ENCODE data around the gene CARD8.
"Not testable (repeated sequence)": the region's sequence is repeated elsewhere in the genome, so short reads cannot be mapped to it uniquely, and the experiment has no call there.

CARD8 gene

GRCh38 chr19:48230555-48231129 is 25.1 kb downstream of the CARD8 start:
- no peak overlapping the region for H3K27ac ChIP-seq (ENCODE audit: low read depth, low read length)
- H3K4me3 ChIP-seq (ENCODE audit: insufficient read depth, low read length, poor library complexity, severe bottlenecking) = no peak overlapping the region
- H3K4me2 ChIP-seq (ENCODE audit: low read depth, low read length, poor library complexity, severe bottlenecking) = no peak overlapping the region
- TF ChIP-seq CTCF (IDR thresholded peaks at IDR 0.05; ENCODE audit: insufficient read depth, low read length, poor library complexity, severe bottlenecking) = no peak
- no peak for TF ChIP-seq EZH2phosphoT487 (conservative IDR thresholded peaks at IDR 0.05; ENCODE audit: low read length)
- H3F3A ChIP-seq (ENCODE audit: insufficient read depth) = no peaks in the 10 kb centered on the region
- H2AFZ ChIP-seq (ENCODE audit: low read depth, low read length, severe bottlenecking) = no peak overlapping the region
- no peaks in the 10 kb centered on the region for H3K27me3 ChIP-seq (ENCODE audit: low read length)
- H4K20me1 ChIP-seq (ENCODE audit: low read depth, low read length) = no peaks in the 10 kb centered on the region
- H3K9me3 ChIP-seq (ENCODE audit: insufficient read depth, low read length) = no peaks in the 10 kb centered on the region
- no peaks in the 10 kb centered on the region for H3K79me2 ChIP-seq (ENCODE audit: insufficient read depth, low read length)
- H3K36me3 ChIP-seq (ENCODE audit: low read length) = no peaks in the 10 kb centered on the region
- no peaks in the 10 kb centered on the region for H3K9me2 ChIP-seq (replicated peaks; ENCODE audit: insufficient read depth, low read length)
- H3K9ac ChIP-seq (ENCODE audit: low read length) = no peak overlapping the region

- H3K9me2 ChIP-seq (replicated peaks; ENCODE audit: insufficient read depth, low read length) = no peaks in the 10 kb centered on the region
- no peaks in the 10 kb centered on the region for H3K36me3 ChIP-seq (ENCODE audit: low read length)
- H3F3A ChIP-seq (ENCODE audit: insufficient read depth) = no peaks in the 10 kb centered on the region
- no peak overlapping the region for H3K9ac ChIP-seq (ENCODE audit: low read length)
- no peak for TF ChIP-seq CTCF (IDR thresholded peaks at IDR 0.05; ENCODE audit: insufficient read depth, low read length, poor library complexity, severe bottlenecking)
- TF ChIP-seq EZH2phosphoT487 (conservative IDR thresholded peaks at IDR 0.05; ENCODE audit: low read length) = no peak
- H3K79me2 ChIP-seq (ENCODE audit: insufficient read depth, low read length) = no peaks in the 10 kb centered on the region
- H3K9me3 ChIP-seq (ENCODE audit: insufficient read depth, low read length) = no peaks in the 10 kb centered on the region
- H3K4me3 ChIP-seq (ENCODE audit: insufficient read depth, low read length, poor library complexity, severe bottlenecking) = no peak overlapping the region
- no peak overlapping the region for H3K4me2 ChIP-seq (ENCODE audit: low read depth, low read length, poor library complexity, severe bottlenecking)
- H4K20me1 ChIP-seq (ENCODE audit: low read depth, low read length) = no peaks in the 10 kb centered on the region
- no peak overlapping the region for H3K27ac ChIP-seq (ENCODE audit: low read depth, low read length)
- no peak overlapping the region for H2AFZ ChIP-seq (ENCODE audit: low read depth, low read length, severe bottlenecking)
- H3K27me3 ChIP-seq (ENCODE audit: low read length) = no peaks in the 10 kb centered on the region
These were observed 34.1 kb downstream of the CARD8 start for GRCh38 chr19:48221628-48222027.

GRCh38 chr19:48220784-48221183 is 34.9 kb downstream of the CARD8 start:
- H3K27me3 ChIP-seq (ENCODE audit: low read length); H3K9me2 ChIP-seq (replicated peaks; ENCODE audit: insufficient read depth, low read length); H4K20me1 ChIP-seq (ENCODE audit: low read depth, low read length); H3K9ac ChIP-seq (ENCODE audit: low read length); H2AFZ ChIP-seq (ENCODE audit: low read depth, low read length, severe bottlenecking); H3F3A ChIP-seq (ENCODE audit: insufficient read depth); H3K79me2 ChIP-seq (ENCODE audit: insufficient read depth, low read length); H3K36me3 ChIP-seq (ENCODE audit: low read length); H3K9me3 ChIP-seq (ENCODE audit: insufficient read depth, low read length); H3K27ac ChIP-seq (ENCODE audit: low read depth, low read length); H3K4me3 ChIP-seq (ENCODE audit: insufficient read depth, low read length, poor library complexity, severe bottlenecking); H3K4me2 ChIP-seq (ENCODE audit: low read depth, low read length, poor library complexity, severe bottlenecking): not testable (repeated sequence)

- Histone ChIP-seq H3F3A (ENCODE audit: insufficient read depth) (no peaks in the 10 kb centered on the region), H3K27ac (ENCODE audit: low read depth, low read length) (no peak overlapping the region), H4K20me1 (ENCODE audit: low read depth, low read length) (no peaks in the 10 kb centered on the region), H3K9me2 (replicated peaks; ENCODE audit: insufficient read depth, low read length) (no peaks in the 10 kb centered on the region), H3K4me2 (ENCODE audit: low read depth, low read length, poor library complexity, severe bottlenecking) (no peak overlapping the region), H3K27me3 (ENCODE audit: low read length) (no peaks in the 10 kb centered on the region), H3K9ac (ENCODE audit: low read length) (no peak overlapping the region), H2AFZ (ENCODE audit: low read depth, low read length, severe bottlenecking) (no peak overlapping the region), H3K36me3 (ENCODE audit: low read length) (no peaks in the 10 kb centered on the region), H3K9me3 (ENCODE audit: insufficient read depth, low read length) (no peaks in the 10 kb centered on the region), H3K4me3 (ENCODE audit: insufficient read depth, low read length, poor library complexity, severe bottlenecking) (no peak overlapping the region), H3K79me2 (ENCODE audit: insufficient read depth, low read length) (no peaks in the 10 kb centered on the region)
- TF ChIP-seq EZH2phosphoT487 (conservative IDR thresholded peaks at IDR 0.05; ENCODE audit: low read length) = no peak
These were observed 36.7 kb downstream of the CARD8 start for GRCh38 chr19:48218997-48219396.

Data from SU-DHL-6 (cell line).